Measurements from ENCODE around the gene EML3.
A peak's percentile ranks its signal among the peaks of the same experiment; 100 is the strongest.
"Not testable (repeated sequence)": the region's sequence is repeated elsewhere in the genome, so short reads cannot be mapped to it uniquely, and the experiment has no call there.

EML3 gene

GRCh38 chr11:62622476-62623089 lies 10.0 kb upstream of the EML3 start:
- Histone ChIP-seq H3K23ac (ENCODE audit: low read length) (no peak overlapping the region), H3K27me3 (ENCODE audit: insufficient read depth, low read length) (no peaks in the 10 kb centered on the region), H3K18ac (ENCODE audit: low read length) (no peak overlapping the region), H3K14ac (ENCODE audit: low read length) (no peak overlapping the region), H3K4me1 (ENCODE audit: control insufficient read depth in 1 of 2, insufficient read depth in 2 of 2, low read length in 2 of 2) (peaks cover 3 to 7% of the 10 kb centered on the region in 2 experiments), H2AK5ac (ENCODE audit: low read length) (no peak overlapping the region), H3K27ac (ENCODE audit: low read depth, low read length) (peak overlapping the region; percentile 29), H3K79me2 (ENCODE audit: control insufficient read depth, insufficient read depth, low read length, poor library complexity) (peaks cover 3% of the 10 kb centered on the region), H3K36me3 (ENCODE audit: control insufficient read depth in 1 of 2, insufficient read depth in 2 of 2, low read length in 2 of 2) (peaks cover 25 to 28% of the 10 kb centered on the region in 2 experiments), H2BK5ac (ENCODE audit: low read depth, low read length, poor library complexity) (no peak overlapping the region), H2BK120ac (ENCODE audit: insufficient read depth, low read length, poor library complexity) (no peak overlapping the region), H3K9ac (ENCODE audit: low read length) (no peak overlapping the region), H3K4me3 (ENCODE audit: low read depth, low read length) (no peak overlapping the region), H3K9me3 (ENCODE audit: insufficient read depth, low read depth, low read length) (no peaks in the 10 kb centered on the region), H3K4ac (ENCODE audit: low read depth, low read length) (no peak overlapping the region), H4K8ac (ENCODE audit: low read depth, low read length) (peak overlapping the region; percentile 37), H2AFZ (ENCODE audit: insufficient read depth, low read length, poor library complexity) (no peak overlapping the region), H4K91ac (ENCODE audit: low read depth, low read length) (no peak overlapping the region), H2BK12ac (ENCODE audit: low read length) (no peak overlapping the region), H3K79me1 (ENCODE audit: low read length) (peaks cover 3% of the 10 kb centered on the region), H4K12ac (ENCODE audit: low read depth, low read length) (no peak overlapping the region), H3K4me2 (ENCODE audit: low read length) (peak overlapping the region; percentile 93)
- no CpG with 5 or more reads among the region's 7 CpGs for WGBS (ENCODE audit: extremely low coverage, insufficient coverage, insufficient read length)
- no peak for DNase-seq

- peak within 1 kb of the TSS; percentile 77 for H4K8ac ChIP-seq (ENCODE audit: low read depth, low read length)
- H2BK120ac ChIP-seq (ENCODE audit: insufficient read depth, low read length, poor library complexity), result no peak within 1 kb of the TSS
- H3K4ac ChIP-seq (ENCODE audit: low read depth, low read length), result peak within 1 kb of the TSS; percentile 32
- peaks cover 3% of the 10 kb centered on the region for H3K79me1 ChIP-seq (ENCODE audit: low read length)
- H3K4me1 ChIP-seq (ENCODE audit: control insufficient read depth in 1 of 2, insufficient read depth in 2 of 2, low read length in 2 of 2), result peaks cover 3 to 7% of the 10 kb centered on the region in 2 experiments
- peak within 1 kb of the TSS; percentile 17 for H2AFZ ChIP-seq (ENCODE audit: insufficient read depth, low read length, poor library complexity)
- no peaks in the 10 kb centered on the region for H3K27me3 ChIP-seq (ENCODE audit: insufficient read depth, low read length)
- peak within 1 kb of the TSS; percentile 74 for H3K27ac ChIP-seq (ENCODE audit: low read depth, low read length)
- peak; percentile 99 to 100 for DNase-seq
- peak within 1 kb of the TSS; percentile 24 for H4K12ac ChIP-seq (ENCODE audit: low read depth, low read length)
- H3K18ac ChIP-seq (ENCODE audit: low read length), result peak within 1 kb of the TSS; percentile 28
- H2AK5ac ChIP-seq (ENCODE audit: low read length), result peak within 1 kb of the TSS; percentile 31
- H3K4me2 ChIP-seq (ENCODE audit: low read length), result peak within 1 kb of the TSS; percentile 93
- H2BK5ac ChIP-seq (ENCODE audit: low read depth, low read length, poor library complexity), result peak within 1 kb of the TSS; percentile 18
- H3K36me3 ChIP-seq (ENCODE audit: control insufficient read depth in 1 of 2, insufficient read depth in 2 of 2, low read length in 2 of 2), result peaks cover 25 to 26% of the 10 kb centered on the region in 2 experiments
- no CpG with 5 or more reads among the region's 77 CpGs for WGBS (ENCODE audit: extremely low coverage, insufficient coverage, insufficient read length)
- H3K4me3 ChIP-seq (ENCODE audit: low read depth, low read length), result peak within 1 kb of the TSS; percentile 82
- no peak within 1 kb of the TSS for H3K23ac ChIP-seq (ENCODE audit: low read length)
- peak within 1 kb of the TSS; percentile 58 for H4K91ac ChIP-seq (ENCODE audit: low read depth, low read length)
- peaks cover 3% of the 10 kb centered on the region for H3K79me2 ChIP-seq (ENCODE audit: control insufficient read depth, insufficient read depth, low read length, poor library complexity)
- peak within 1 kb of the TSS; percentile 60 for H3K14ac ChIP-seq (ENCODE audit: low read length)
- H3K9ac ChIP-seq (ENCODE audit: low read length), result peak within 1 kb of the TSS; percentile 91
- no peaks in the 10 kb centered on the region for H3K9me3 ChIP-seq (ENCODE audit: insufficient read depth, low read depth, low read length)
- no peak within 1 kb of the TSS for H2BK12ac ChIP-seq (ENCODE audit: low read length)
Measured at GRCh38 chr11:62621567-62622470, 9.2 kb upstream of the EML3 start, which contains the start of gene B3GAT3. TSS of gene B3GAT3 (minus strand) at chr11:62621986. CDS start at chr11:62621947, 39 bp downstream.

GRCh38 chr11:62621027-62621566 lies 8.5 kb upstream of the EML3 start:
- H3K79me2 ChIP-seq (ENCODE audit: control insufficient read depth, insufficient read depth, low read length, poor library complexity), result peaks cover 3% of the 10 kb centered on the region

GRCh38 chr11:62616957-62617356 lies 4.4 kb upstream of the EML3 start:
- H2BK5ac ChIP-seq (ENCODE audit: low read depth, low read length, poor library complexity); H2BK12ac ChIP-seq (ENCODE audit: low read length); H3K14ac ChIP-seq (ENCODE audit: low read length); H3K9me3 ChIP-seq (ENCODE audit: insufficient read depth, low read depth, low read length); H4K12ac ChIP-seq (ENCODE audit: low read depth, low read length); H3K4ac ChIP-seq (ENCODE audit: low read depth, low read length); H3K4me2 ChIP-seq (ENCODE audit: low read length); H3K27me3 ChIP-seq (ENCODE audit: insufficient read depth, low read length); H2AFZ ChIP-seq (ENCODE audit: insufficient read depth, low read length, poor library complexity); H2BK120ac ChIP-seq (ENCODE audit: insufficient read depth, low read length, poor library complexity); H3K23ac ChIP-seq (ENCODE audit: low read length); H3K18ac ChIP-seq (ENCODE audit: low read length); H4K91ac ChIP-seq (ENCODE audit: low read depth, low read length); H3K4me3 ChIP-seq (ENCODE audit: low read depth, low read length); H3K9ac ChIP-seq (ENCODE audit: low read length); H3K79me2 ChIP-seq (ENCODE audit: control insufficient read depth, insufficient read depth, low read length, poor library complexity); H2AK5ac ChIP-seq (ENCODE audit: low read length); DNase-seq; H4K8ac ChIP-seq (ENCODE audit: low read depth, low read length); H3K27ac ChIP-seq (ENCODE audit: low read depth, low read length): not testable (repeated sequence)
- Histone ChIP-seq H3K79me1 (ENCODE audit: low read length) (peaks cover 12% of the 10 kb centered on the region), H3K4me1 (ENCODE audit: control insufficient read depth in 1 of 2, insufficient read depth in 2 of 2, low read length in 2 of 2) (peaks cover 7 to 11% of the 10 kb centered on the region in 2 experiments), H3K36me3 (ENCODE audit: control insufficient read depth in 1 of 2, insufficient read depth in 2 of 2, low read length in 2 of 2) (peaks cover 20% of the 10 kb centered on the region in 2 experiments)
- WGBS (ENCODE audit: extremely low coverage, insufficient coverage, insufficient read length), result no CpG with 5 or more reads among the region's 14 CpGs

More at GRCh38 chr11:62621027-62621566, 8.5 kb upstream of the EML3 start:
- Histone ChIP-seq H3K79me1 (ENCODE audit: low read length) (peaks cover 3% of the 10 kb centered on the region), H3K4me3 (ENCODE audit: low read depth, low read length) (peak overlapping the region; percentile 82), H3K4me1 (ENCODE audit: control insufficient read depth in 1 of 2, insufficient read depth in 2 of 2, low read length in 2 of 2) (peaks cover 3 to 7% of the 10 kb centered on the region in 2 experiments), H2BK12ac (ENCODE audit: low read length) (no peak overlapping the region), H2BK120ac (ENCODE audit: insufficient read depth, low read length, poor library complexity) (no peak overlapping the region), H3K27ac (ENCODE audit: low read depth, low read length) (peak overlapping the region; percentile 74), H4K12ac (ENCODE audit: low read depth, low read length) (peak overlapping the region; percentile 24), H3K18ac (ENCODE audit: low read length) (peak overlapping the region; percentile 28), H2BK5ac (ENCODE audit: low read depth, low read length, poor library complexity) (peak overlapping the region; percentile 18), H3K14ac (ENCODE audit: low read length) (peak overlapping the region; percentile 60), H3K9me3 (ENCODE audit: insufficient read depth, low read depth, low read length) (no peaks in the 10 kb centered on the region), H3K23ac (ENCODE audit: low read length) (no peak overlapping the region), H3K36me3 (ENCODE audit: control insufficient read depth in 1 of 2, insufficient read depth in 2 of 2, low read length in 2 of 2) (peaks cover 24 to 26% of the 10 kb centered on the region in 2 experiments), H3K4me2 (ENCODE audit: low read length) (peak overlapping the region; percentile 93), H3K27me3 (ENCODE audit: insufficient read depth, low read length) (no peaks in the 10 kb centered on the region), H4K8ac (ENCODE audit: low read depth, low read length) (peak overlapping the region; percentile 49), H2AK5ac (ENCODE audit: low read length) (peak overlapping the region; percentile 31), H4K91ac (ENCODE audit: low read depth, low read length) (peak overlapping the region; percentile 58), H3K9ac (ENCODE audit: low read length) (peak overlapping the region; percentile 91), H3K4ac (ENCODE audit: low read depth, low read length) (peak overlapping the region; percentile 32), H2AFZ (ENCODE audit: insufficient read depth, low read length, poor library complexity) (peak overlapping the region; percentile 17)
- no peak for DNase-seq
- WGBS (ENCODE audit: extremely low coverage, insufficient coverage, insufficient read length), result no CpG with 5 or more reads among the region's 8 CpGs

All from trophoblast cell (in vitro differentiated cells and primary cell).